Measurements from ENCODE around the gene MDC1.
"Not testable (repeated sequence)": the region's sequence is repeated elsewhere in the genome, so short reads cannot be mapped to it uniquely, and the experiment has no call there.

- not testable (repeated sequence) for TF ChIP-seq CTCF (IDR thresholded peaks at IDR 0.05; ENCODE audit: insufficient read depth, low read depth, low read length); EZH2 (IDR thresholded peaks at IDR 0.05; ENCODE audit: insufficient read depth, low read length)
Measured at GRCh38 chr6:30723159-30723842, 6.2 kb upstream of the MDC1 start.

All from astrocyte (in vitro differentiated cells and primary cell).